ENCODE data around the gene FALEC. TPM values are rescaled to one million over a fixed set of nuclear protein-coding genes. Genes with fewer than 3 reads are reported as not detected.

FALEC gene
- 1.2 TPM in 1 of 3 replicates, not detected in the others for total RNA-seq
- long read RNA-seq, partial matches to known transcripts: 0 of 5 reads
- long read RNA-seq, other reads (novel, unspliced or antisense): 5 of 5 reads

GRCh38 chr1:150515328-150516049 is at the start of gene FALEC:
FALEC (plus strand) TSS chr1:150515752.
- Mint-ChIP-seq H3K36me3 (ENCODE audit: low read depth) (peaks cover 10% of the 10 kb centered on the region), H3K27ac (ENCODE audit: unreplicated experiment) (peak within 1 kb of the TSS; percentile 91), H3K4me3 (ENCODE audit: unreplicated experiment) (peak within 1 kb of the TSS; percentile 87), H3K4me1 (ENCODE audit: low read depth) (peaks cover 19% of the 10 kb centered on the region), H3K27me3 (ENCODE audit: low read depth) (no peaks in the 10 kb centered on the region), H3K9me3 (ENCODE audit: low read depth) (no peaks in the 10 kb centered on the region)
- peak; percentile 15 for TF ChIP-seq CTCF (IDR thresholded peaks at IDR 0.05)
- DNase-seq (ENCODE audit: low spot score): peak; percentile 98

- Mint-ChIP-seq H3K36me3 (ENCODE audit: low read depth) (peaks cover 25% of the 10 kb centered on the region), H3K4me1 (ENCODE audit: low read depth) (no peaks in the 10 kb centered on the region), H3K9me3 (ENCODE audit: low read depth) (no peaks in the 10 kb centered on the region), H3K4me3 (ENCODE audit: unreplicated experiment) (no peak overlapping the region), H3K27me3 (ENCODE audit: low read depth) (no peaks in the 10 kb centered on the region), H3K27ac (ENCODE audit: unreplicated experiment) (no peak overlapping the region)
- TF ChIP-seq CTCF (IDR thresholded peaks at IDR 0.05): no peak
- no peak for DNase-seq (ENCODE audit: low spot score)
These were observed 48.6 kb upstream of the FALEC start for GRCh38 chr1:150466964-150467363.

- Mint-ChIP-seq H3K36me3 (ENCODE audit: low read depth) (peaks cover 33% of the 10 kb centered on the region), H3K9me3 (ENCODE audit: low read depth) (no peaks in the 10 kb centered on the region), H3K27ac (ENCODE audit: unreplicated experiment) (no peak overlapping the region), H3K4me3 (ENCODE audit: unreplicated experiment) (no peak overlapping the region), H3K27me3 (ENCODE audit: low read depth) (no peaks in the 10 kb centered on the region), H3K4me1 (ENCODE audit: low read depth) (no peaks in the 10 kb centered on the region)
- TF ChIP-seq CTCF (IDR thresholded peaks at IDR 0.05): no peak
- no peak for DNase-seq (ENCODE audit: low spot score)
These were observed 46.3 kb upstream of the FALEC start for GRCh38 chr1:150469291-150469690.

GRCh38 chr1:150472601-150473200 is 42.9 kb upstream of the FALEC start:
- TF ChIP-seq CTCF (IDR thresholded peaks at IDR 0.05): no peak
- Mint-ChIP-seq H3K4me1 (ENCODE audit: low read depth) (no peaks in the 10 kb centered on the region), H3K9me3 (ENCODE audit: low read depth) (no peaks in the 10 kb centered on the region), H3K27ac (ENCODE audit: unreplicated experiment) (no peak overlapping the region), H3K36me3 (ENCODE audit: low read depth) (peaks cover 29% of the 10 kb centered on the region), H3K27me3 (ENCODE audit: low read depth) (no peaks in the 10 kb centered on the region), H3K4me3 (ENCODE audit: unreplicated experiment) (no peak overlapping the region)
- no peak for DNase-seq (ENCODE audit: low spot score)

- no peak for TF ChIP-seq CTCF (IDR thresholded peaks at IDR 0.05)
- H3K4me1 Mint-ChIP-seq (ENCODE audit: low read depth): no peaks in the 10 kb centered on the region
- no peaks in the 10 kb centered on the region for H3K9me3 Mint-ChIP-seq (ENCODE audit: low read depth)
- H3K4me3 Mint-ChIP-seq (ENCODE audit: unreplicated experiment): no peak overlapping the region
- no peaks in the 10 kb centered on the region for H3K27me3 Mint-ChIP-seq (ENCODE audit: low read depth)
- H3K27ac Mint-ChIP-seq (ENCODE audit: unreplicated experiment): no peak overlapping the region
- no peak for DNase-seq (ENCODE audit: low spot score)
- peaks cover 29% of the 10 kb centered on the region for H3K36me3 Mint-ChIP-seq (ENCODE audit: low read depth)
These were observed 41.9 kb upstream of the FALEC start for GRCh38 chr1:150473659-150474058.
